DMS114 treated with DMSO at 0.1 percent for 48 hours (cell line): ENCODE data around the gene SLC6A9.
A peak's percentile ranks its signal among the peaks of the same experiment; 100 is the strongest.

ENCODE experiments used
- DNase-seq: peaks from one replicate; lab custom pipeline; 2025; ENCODE audit not compliant: unreplicated experiment; lab: John Stamatoyannopoulos, UW

The SLC6A9 gene

GRCh38 chr1:44031252-44032169 lies at the start of gene SLC6A9:
SLC6A9 (minus strand) TSS chr1:44031462; CDS start chr1:44024277, 7,185 bp downstream.
- peak; percentile 25 for DNase-seq

- no peak for DNase-seq
Measured at GRCh38 chr1:44079566-44079965, 48.3 kb upstream of the SLC6A9 start.

- DNase-seq, result no peak
Measured at GRCh38 chr1:44078104-44078503, 46.8 kb upstream of the SLC6A9 start.

- DNase-seq, result no peak
Measured at GRCh38 chr1:44077421-44077820, 46.2 kb upstream of the SLC6A9 start.

- DNase-seq, result no peak
Measured at GRCh38 chr1:44076066-44076465, 44.8 kb upstream of the SLC6A9 start.

GRCh38 chr1:44074415-44074814 lies 43.2 kb upstream of the SLC6A9 start:
- no peak for DNase-seq

- DNase-seq, result no peak
Measured at GRCh38 chr1:44073528-44073927, 42.3 kb upstream of the SLC6A9 start.

- no peak for DNase-seq
Measured at GRCh38 chr1:44072821-44073220, 41.6 kb upstream of the SLC6A9 start.

- no peak for DNase-seq
Measured at GRCh38 chr1:44072204-44072603, 40.9 kb upstream of the SLC6A9 start.

GRCh38 chr1:44071461-44071860 lies 40.2 kb upstream of the SLC6A9 start:
- no peak for DNase-seq

GRCh38 chr1:44068442-44068921 lies 37.2 kb upstream of the SLC6A9 start:
- no peak for DNase-seq

- no peak for DNase-seq
Measured at GRCh38 chr1:44067266-44068250, 36.3 kb upstream of the SLC6A9 start.

GRCh38 chr1:44062656-44063179 lies 31.5 kb upstream of the SLC6A9 start:
- DNase-seq, result no peak

GRCh38 chr1:44061857-44062256 lies 30.6 kb upstream of the SLC6A9 start:
- DNase-seq, result no peak

GRCh38 chr1:44060830-44061267 lies 29.6 kb upstream of the SLC6A9 start:
- DNase-seq, result no peak

- no peak for DNase-seq
Measured at GRCh38 chr1:44059664-44060355, 28.5 kb upstream of the SLC6A9 start.

- no peak for DNase-seq
Measured at GRCh38 chr1:44059212-44059611, 27.9 kb upstream of the SLC6A9 start.

- no peak for DNase-seq
Measured at GRCh38 chr1:44057293-44057692, 26.0 kb upstream of the SLC6A9 start.

GRCh38 chr1:44053394-44053793 lies 22.1 kb upstream of the SLC6A9 start:
- DNase-seq, result no peak

- DNase-seq, result no peak
Measured at GRCh38 chr1:44050261-44050660, 19.0 kb upstream of the SLC6A9 start.

- no peak for DNase-seq
Measured at GRCh38 chr1:44049839-44050238, 18.6 kb upstream of the SLC6A9 start.
